GM20000 (cell line): ENCODE data around the gene LRRC36.

ENCODE experiments used
- DNase-seq: peaks from one replicate; pipeline ENCODE4 v3.0.0; 2012; ENCODE audit warnings: low spot score
- TF ChIP-seq, protein P1 (sequence below): IDR thresholded peaks from 2 replicates; pipeline ENCODE4 v1.5.1; 2012; ENCODE audit warnings: mild to moderate bottlenecking, control low read depth; ENCODE audit errors: extremely low read depth, missing control alignments

Gene LRRC36

DNA sequence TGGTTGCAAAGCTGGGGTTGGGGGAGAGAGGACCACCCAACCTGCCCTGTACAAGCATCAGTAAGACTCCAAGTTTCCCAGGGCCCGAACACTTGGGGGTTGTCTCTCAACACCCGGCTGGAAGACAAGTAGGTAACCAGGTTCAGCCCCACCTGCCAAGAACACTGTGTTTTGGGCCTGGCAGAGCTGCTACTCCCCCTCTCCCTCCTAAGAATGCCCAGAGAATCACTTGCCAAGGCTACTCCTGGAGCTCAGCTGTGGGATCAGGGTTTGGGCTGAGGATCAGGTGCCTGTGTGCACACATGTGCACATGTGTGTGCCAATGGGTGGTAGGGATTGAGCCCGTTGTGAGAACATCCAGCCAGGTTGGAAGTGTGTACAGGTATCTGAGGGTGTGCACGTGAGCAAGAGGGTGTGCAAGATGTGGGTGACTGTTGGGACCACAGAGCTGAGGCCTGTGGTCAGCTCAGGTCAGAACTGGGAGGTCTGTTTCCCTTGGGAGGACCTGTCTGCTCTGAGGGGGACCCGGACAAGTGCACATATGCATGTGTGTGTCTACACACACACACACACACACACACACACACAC, 106.6 kb downstream of the LRRC36 start:
- TF ChIP-seq, protein P1, sequence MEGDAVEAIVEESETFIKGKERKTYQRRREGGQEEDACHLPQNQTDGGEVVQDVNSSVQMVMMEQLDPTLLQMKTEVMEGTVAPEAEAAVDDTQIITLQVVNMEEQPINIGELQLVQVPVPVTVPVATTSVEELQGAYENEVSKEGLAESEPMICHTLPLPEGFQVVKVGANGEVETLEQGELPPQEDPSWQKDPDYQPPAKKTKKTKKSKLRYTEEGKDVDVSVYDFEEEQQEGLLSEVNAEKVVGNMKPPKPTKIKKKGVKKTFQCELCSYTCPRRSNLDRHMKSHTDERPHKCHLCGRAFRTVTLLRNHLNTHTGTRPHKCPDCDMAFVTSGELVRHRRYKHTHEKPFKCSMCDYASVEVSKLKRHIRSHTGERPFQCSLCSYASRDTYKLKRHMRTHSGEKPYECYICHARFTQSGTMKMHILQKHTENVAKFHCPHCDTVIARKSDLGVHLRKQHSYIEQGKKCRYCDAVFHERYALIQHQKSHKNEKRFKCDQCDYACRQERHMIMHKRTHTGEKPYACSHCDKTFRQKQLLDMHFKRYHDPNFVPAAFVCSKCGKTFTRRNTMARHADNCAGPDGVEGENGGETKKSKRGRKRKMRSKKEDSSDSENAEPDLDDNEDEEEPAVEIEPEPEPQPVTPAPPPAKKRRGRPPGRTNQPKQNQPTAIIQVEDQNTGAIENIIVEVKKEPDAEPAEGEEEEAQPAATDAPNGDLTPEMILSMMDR = no peak
- no peak for DNase-seq
